DOHH2 (cell line): Measurements from ENCODE around the gene CH25H.

Source experiments
- CTCF ChIP-seq: fragments of 200-600 bp; sonication (generic); IDR thresholded peaks from one replicate; pipeline ENCODE4 v1.5.1; 2014; ENCODE audit warnings: antibody characterized with exemption, mild to moderate bottlenecking, low read depth, low read length; ENCODE audit not compliant: poor library complexity, severe bottlenecking
- EZH2phosphoT487 ChIP-seq: fragments of 200-600 bp; sonication (generic); IDR thresholded peaks from 2 replicates; pipeline ENCODE4 v1.6.1; 2017; ENCODE audit warnings: borderline replicate concordance, mild to moderate bottlenecking, antibody characterized with exemption, low read length, moderate library complexity, mixed read lengths

GRCh38 chr10:89175816-89176215, 31.3 kb downstream of the CH25H start:
- no peak for TF ChIP-seq CTCF
- no peak for TF ChIP-seq EZH2phosphoT487
